Endothelial cell of umbilical vein (primary cell): ENCODE measurements around the gene PLEKHA4. TPM values are rescaled to one million over a fixed set of nuclear protein-coding genes. Genes with fewer than 3 reads are reported as not detected.
A peak's percentile ranks its signal among the peaks of the same experiment; 100 is the strongest.

Experiments used
- BruUV-seq: library from RNA; stranded (reverse); fragments of 400-500 nt; replicated peaks from 2 replicates; lab custom pipeline; 2021; lab: Mats Ljungman, UMichigan
- CTCF ChIA-PET: fragments of 300-600, 350-600 bp; sonication (Branson Sonifier 250); formaldehyde crosslinking; loops from one replicate; lab custom pipeline; 2021; ENCODE audit warnings: antibody characterized with exemption, inconsistent platforms; lab: Charles Lee
- POLR2A ChIA-PET: fragments of 300-600, 350-600 bp; sonication (Branson Sonifier 250); formaldehyde crosslinking; loops from one replicate; lab custom pipeline; 2021; ENCODE audit warnings: antibody characterized with exemption, inconsistent platforms; lab: Charles Lee
- DNase-seq: peaks from one replicate; pipeline ENCODE4 v3.0.0-alpha.2; 2011; ENCODE audit warnings: low read depth, low spot score
- FAIRE-seq: peaks from 2 replicates; lab custom pipeline; 2011; peaks lifted over from hg19 to GRCh38; lab: Jason Lieb, UNC
- H2AFZ ChIP-seq: 2 replicates; pipeline ENCODE4 v1.6.0; 2012; ENCODE audit warnings: low read depth, low read length, control low read depth, inconsistent platforms
- H3K27ac ChIP-seq: 2 replicates; pipeline ENCODE4 v1.5.1; 2011; ENCODE audit warnings: low read depth, mild to moderate bottlenecking, control low read depth, low read length, moderate library complexity; ENCODE audit not compliant: insufficient read depth
- H3K27me3 ChIP-seq, 2 experiments: 2 replicates each; pipeline versions ENCODE4 v1.6.0 to v1.6.1; 2011; ENCODE audit warnings: low read length in 2 of 2, mixed read lengths in 1 of 2; ENCODE audit not compliant: control insufficient read depth in 2 of 2, insufficient read depth in 2 of 2
- H3K36me3 ChIP-seq, 2 experiments: 2 replicates in 1 of 2; 3 replicates in 1 of 2; pipeline ENCODE4 v1.5.1; 2011; ENCODE audit warnings: low read length in 2 of 2, mild to moderate bottlenecking in 1 of 2, moderate library complexity in 1 of 2; ENCODE audit not compliant: control insufficient read depth in 2 of 2, insufficient read depth in 2 of 2; ENCODE audit errors: extremely low read depth in 1 of 2
- H3K4me1 ChIP-seq: 3 replicates; pipeline ENCODE4 v1.5.1; 2011; ENCODE audit warnings: mild to moderate bottlenecking, low read length; ENCODE audit not compliant: control insufficient read depth, insufficient read depth; ENCODE audit errors: extremely low read depth
- H3K4me2 ChIP-seq: 2 replicates; pipeline ENCODE4 v1.6.1; 2011; ENCODE audit warnings: low read length, control low read depth, mixed read lengths; ENCODE audit not compliant: insufficient read depth
- H3K4me3 ChIP-seq, 3 experiments: fragments of 200-600 bp in 1 of 3; sonication (generic), shearing (Covaris generic) in 1 of 3; replicated peaks in 1 of 3; 2 replicates each; pipeline ENCODE4 v1.5.1; 2011 to 2016; ENCODE audit warnings: control low read depth in 3 of 3, low read length in 3 of 3, mild to moderate bottlenecking in 2 of 3, inconsistent platforms in 1 of 3, low read depth in 1 of 3, moderate library complexity in 1 of 3; ENCODE audit not compliant: insufficient read depth in 1 of 3
- H3K79me2 ChIP-seq: 2 replicates; pipeline ENCODE4 v1.6.0; 2012; ENCODE audit warnings: low read length, inconsistent platforms; ENCODE audit not compliant: control insufficient read depth, insufficient read depth
- H3K9ac ChIP-seq: replicated peaks from 2 replicates; pipeline ENCODE3; 2011; ENCODE audit warnings: low read length, control low read depth; ENCODE audit not compliant: insufficient read depth; ENCODE audit errors: extremely low read depth
- H3K9me1 ChIP-seq: replicated peaks from 3 replicates; pipeline ENCODE4 v1.6.0; 2011; ENCODE audit warnings: mild to moderate bottlenecking, low read length; ENCODE audit not compliant: control insufficient read depth, insufficient read depth; ENCODE audit errors: extremely low read depth
- H3K9me3 ChIP-seq: replicated peaks from 2 replicates; pipeline ENCODE4 v1.5.1; 2012; ENCODE audit warnings: low read length, inconsistent platforms; ENCODE audit not compliant: control insufficient read depth, insufficient read depth
- H4K20me1 ChIP-seq: replicated peaks from 2 replicates; pipeline ENCODE3; 2011; ENCODE audit warnings: mild to moderate bottlenecking, low read length; ENCODE audit not compliant: control insufficient read depth, insufficient read depth; ENCODE audit errors: extremely low read depth
- EZH2 ChIP-seq: IDR thresholded peaks from 2 replicates; pipeline ENCODE4 v1.6.1; 2012; ENCODE audit warnings: borderline replicate concordance, low read depth, mild to moderate bottlenecking, moderate library complexity, low read length, inconsistent platforms; ENCODE audit not compliant: severe bottlenecking
- FOS ChIP-seq: IDR thresholded peaks from 2 replicates; pipeline ENCODE4 v1.6.1; 2011; ENCODE audit warnings: mild to moderate bottlenecking, low read length, moderate library complexity, borderline replicate concordance; ENCODE audit not compliant: insufficient read depth
- GATA2 ChIP-seq: IDR thresholded peaks from 2 replicates; pipeline ENCODE4 v1.7.0; 2011; ENCODE audit warnings: low read depth, mild to moderate bottlenecking, moderate library complexity, mixed read lengths, low read length; ENCODE audit not compliant: insufficient read length, insufficient read depth
- JUN ChIP-seq: IDR thresholded peaks from 2 replicates; pipeline ENCODE4 v1.6.1; 2011; ENCODE audit warnings: borderline replicate concordance, low read depth; ENCODE audit not compliant: insufficient read length, insufficient read depth
- MYC ChIP-seq: IDR thresholded peaks from one replicate; pipeline ENCODE4 v1.6.1; 2011; ENCODE audit warnings: mild to moderate bottlenecking, low read depth, low read length
- POLR2A ChIP-seq: IDR thresholded peaks from 2 replicates; pipeline ENCODE4 v1.6.1; 2012; ENCODE audit warnings: low read depth, mild to moderate bottlenecking, control low read depth, low read length
- POLR2AphosphoS5 ChIP-seq: IDR thresholded peaks from 2 replicates; pipeline ENCODE4 v1.6.1; 2012; ENCODE audit warnings: low read depth, mild to moderate bottlenecking, control low read depth, low read length, moderate library complexity; ENCODE audit not compliant: insufficient read depth
- dilution Hi-C: fragments of 300-500 bp; cut with MboI; formaldehyde crosslinking; loops from one replicate; pipeline ENCODE4 v1.15.0; 2019; ENCODE audit warnings: low sequenced_read_pairs; ENCODE audit not compliant: extremely low pct_ligation_motif_present
- intact Hi-C: fragments of 100-400 bp; cut with micrococcal nuclease; formaldehyde crosslinking; loops from one replicate; pipeline ENCODE4 v1.10.0; 2022
- polyA plus RNA-seq, 4 experiments: library from polyadenylated mRNA; depleted of rRNA in 3 of 4; stranded (reverse) in 3 of 4; unstranded in 1 of 4; fragments of >200 nt; gene quantifications; 2 replicates each; pipeline versions ENCODE4 v1.2.1 to v1.2.3, GENCODE V29; 2011 to 2012; ENCODE audit warnings: missing spikeins in 1 of 4
- total RNA-seq: library from RNA; stranded (reverse); gene quantifications from 2 replicates; pipeline ENCODE4 v1.2.3, GENCODE V29; 2021
- TF ChIP-seq, protein P1 (sequence below), 2 donors: IDR thresholded peaks; 1 replicate in 1 of 2; 2 replicates in 1 of 2; pipeline ENCODE4 v1.5.1; 2011; ENCODE audit warnings: low read length in 2 of 2, mild to moderate bottlenecking in 2 of 2, moderate library complexity in 2 of 2, control low read depth in 1 of 2, inconsistent platforms in 1 of 2, low read depth in 1 of 2; ENCODE audit not compliant: insufficient read depth in 1 of 2; ENCODE audit errors: extremely low read depth in 1 of 2
- TF ChIP-seq, protein P2 (sequence below): IDR thresholded peaks from 2 replicates; pipeline ENCODE4 v1.6.1; 2011; ENCODE audit not compliant: insufficient read depth, insufficient read length

Gene PLEKHA4
- total and polyA plus RNA-seq, 2 donors (not counting 3 experiments of a cell fraction or from before 2014, with no cell fraction given) = 4.5 to 10.1 TPM

DNA sequence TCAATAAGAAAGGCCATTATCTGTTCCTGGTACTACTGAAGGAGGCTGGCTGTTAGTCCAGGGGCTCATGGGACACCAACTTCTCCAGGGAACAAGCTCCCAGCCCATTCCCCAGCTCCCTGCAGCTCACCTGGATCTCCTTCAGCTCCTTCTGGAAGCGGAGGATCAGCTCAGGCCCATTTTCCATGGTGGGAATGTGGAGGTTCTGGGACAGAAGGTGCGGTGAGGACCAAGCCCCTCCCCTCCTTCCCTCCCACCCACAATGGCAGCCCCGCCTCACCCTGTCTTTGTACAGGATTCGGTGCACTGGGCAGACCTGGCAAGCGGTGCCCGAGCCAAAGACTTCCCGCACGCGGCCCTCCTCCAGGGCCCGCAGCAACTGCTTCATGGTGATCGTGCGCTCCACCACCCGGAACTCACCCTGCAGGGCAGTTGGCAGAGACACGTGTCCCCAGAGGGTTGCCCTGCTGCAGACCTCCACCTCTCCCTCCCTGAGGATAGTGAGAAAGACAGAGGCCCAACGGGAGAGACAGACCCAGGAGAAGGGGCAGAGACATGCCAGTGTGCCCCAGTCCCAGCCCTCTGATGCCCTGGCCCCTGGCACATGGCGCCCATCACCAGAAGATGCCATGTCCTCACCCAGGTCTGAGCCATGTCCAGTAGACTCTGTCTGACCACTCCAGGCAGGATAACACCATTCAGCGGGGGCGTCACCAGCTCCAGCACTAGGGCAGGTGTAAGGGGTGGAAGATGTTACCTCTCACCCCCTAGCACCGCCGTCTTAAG is 71.9 kb downstream of the PLEKHA4 start:
- Histone ChIP-seq H3K4me1 (peaks cover 3% of the 10 kb centered on the region), H3K4me3 (no peak overlapping the region), H3K9me3 (no peaks in the 10 kb centered on the region), H3K36me3 (no peaks in the 10 kb centered on the region), H3K9me1 (no peaks in the 10 kb centered on the region), H3K4me2 (no peak overlapping the region), H3K9ac (no peak overlapping the region), H2AFZ (no peak overlapping the region), H4K20me1 (no peaks in the 10 kb centered on the region), H3K27me3 (no peaks in the 10 kb centered on the region), H3K27ac (no peak overlapping the region), H3K79me2 (no peaks in the 10 kb centered on the region)
- intact Hi-C loops (no loop called here), dilution Hi-C loops (no loop called here)
- no peak for FAIRE-seq
- DNase-seq = no peak
- no peak for TF ChIP-seq FOS
- no TSS peak for BruUV-seq
- ChIA-PET CTCF (interaction anchor here (1.0 to 11.1 kb wide), 10 partner anchors 10 to 196 kb away, joined by 3 to 427 read pairs (median 14); partner anchors contain the start of genes GYS1, HSD17B14, PLEKHA4 and RUVBL2), POLR2A (no interaction called here)

DNA sequence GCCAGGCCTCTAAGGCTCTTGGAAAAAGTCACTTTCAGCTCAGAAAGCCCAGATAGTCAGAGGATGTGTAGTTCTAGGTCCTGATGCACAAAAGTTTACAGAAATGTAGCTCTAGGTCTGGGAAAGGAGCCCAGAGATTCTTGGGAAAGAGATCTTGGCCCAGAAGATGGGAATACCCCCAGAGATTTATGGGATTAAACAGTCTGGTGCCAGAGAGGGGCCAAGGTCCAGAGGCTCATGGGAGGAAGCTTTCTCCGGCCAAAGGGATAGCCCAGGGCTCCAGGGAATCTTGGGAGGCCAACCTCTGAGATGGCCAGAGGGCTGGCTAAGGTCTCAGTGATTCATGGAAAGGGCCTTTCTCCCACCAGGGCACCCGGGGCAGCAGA is 72.7 kb downstream of the PLEKHA4 start:
- BruUV-seq = no TSS peak
- dilution Hi-C loops = no loop called here

More for the DNA sequence above, 72.7 kb downstream of the PLEKHA4 start:
- H3K4me2 ChIP-seq = no peak overlapping the region
- CTCF ChIA-PET = interaction anchor here (0.6 to 11.1 kb wide), 37 partner anchors 11 to 344 kb away, joined by 3 to 427 read pairs (median 5); partner anchors contain the start of genes BCAT2, CA11, GYS1 and HSD17B14
- DNase-seq = no peak
- no peak overlapping the region for H3K27ac ChIP-seq
- H3K9me3 ChIP-seq = no peaks in the 10 kb centered on the region
- TF ChIP-seq FOS = no peak
- TF ChIP-seq, protein P1, sequence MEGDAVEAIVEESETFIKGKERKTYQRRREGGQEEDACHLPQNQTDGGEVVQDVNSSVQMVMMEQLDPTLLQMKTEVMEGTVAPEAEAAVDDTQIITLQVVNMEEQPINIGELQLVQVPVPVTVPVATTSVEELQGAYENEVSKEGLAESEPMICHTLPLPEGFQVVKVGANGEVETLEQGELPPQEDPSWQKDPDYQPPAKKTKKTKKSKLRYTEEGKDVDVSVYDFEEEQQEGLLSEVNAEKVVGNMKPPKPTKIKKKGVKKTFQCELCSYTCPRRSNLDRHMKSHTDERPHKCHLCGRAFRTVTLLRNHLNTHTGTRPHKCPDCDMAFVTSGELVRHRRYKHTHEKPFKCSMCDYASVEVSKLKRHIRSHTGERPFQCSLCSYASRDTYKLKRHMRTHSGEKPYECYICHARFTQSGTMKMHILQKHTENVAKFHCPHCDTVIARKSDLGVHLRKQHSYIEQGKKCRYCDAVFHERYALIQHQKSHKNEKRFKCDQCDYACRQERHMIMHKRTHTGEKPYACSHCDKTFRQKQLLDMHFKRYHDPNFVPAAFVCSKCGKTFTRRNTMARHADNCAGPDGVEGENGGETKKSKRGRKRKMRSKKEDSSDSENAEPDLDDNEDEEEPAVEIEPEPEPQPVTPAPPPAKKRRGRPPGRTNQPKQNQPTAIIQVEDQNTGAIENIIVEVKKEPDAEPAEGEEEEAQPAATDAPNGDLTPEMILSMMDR (IDR thresholded peaks at IDR 0.05; ENCODE audit: extremely low read depth in 1 of 2, insufficient read depth in 1 of 2, low read depth in 1 of 2, low read length in 2 of 2) = no peak
- TF ChIP-seq POLR2AphosphoS5 = no peak
- TF ChIP-seq MYC = no peak
- no peak for TF ChIP-seq EZH2
- TF ChIP-seq, protein P2, sequence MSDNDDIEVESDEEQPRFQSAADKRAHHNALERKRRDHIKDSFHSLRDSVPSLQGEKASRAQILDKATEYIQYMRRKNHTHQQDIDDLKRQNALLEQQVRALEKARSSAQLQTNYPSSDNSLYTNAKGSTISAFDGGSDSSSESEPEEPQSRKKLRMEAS = no peak
- TF ChIP-seq JUN = no peak
- TF ChIP-seq GATA2 = no peak
- no peak for TF ChIP-seq POLR2A
- no peak overlapping the region for H3K9ac ChIP-seq
- H3K4me1 ChIP-seq = peaks cover 3% of the 10 kb centered on the region
- POLR2A ChIA-PET = interaction anchor here (1.2 kb wide), 1 partner anchor 40 kb away, joined by 3 read pairs; the partner anchor contains the start of gene HSD17B14
- FAIRE-seq = no peak
- no peaks in the 10 kb centered on the region for H3K79me2 ChIP-seq
- no peak overlapping the region for H3K4me3 ChIP-seq
- no peaks in the 10 kb centered on the region for H3K36me3 ChIP-seq
- peak overlapping the region; percentile 8 for H2AFZ ChIP-seq
- no peaks in the 10 kb centered on the region for H4K20me1 ChIP-seq
- no peaks in the 10 kb centered on the region for H3K9me1 ChIP-seq
- intact Hi-C loops = loop anchor here (1.0 kb wide), 3 partner anchors 40 to 176 kb away; no protein-coding TSS in a partner anchor
- no peaks in the 10 kb centered on the region for H3K27me3 ChIP-seq
